Panc1 (cell line): ENCODE results near the gene HTT. TPM values are rescaled to one million over a fixed set of nuclear protein-coding genes. Genes with fewer than 3 reads are reported as not detected.
A peak's percentile ranks its signal among the peaks of the same experiment; 100 is the strongest.

ENCODE experiments used
- ATAC-seq: fragments of 200-7000 bp; cut with Tn5 transposase; 2 replicates; pipeline ENCODE4 v1.9.1; 2020; ENCODE audit warnings: mild to moderate bottlenecking, moderate library complexity
- BruUV-seq: library from RNA; stranded (reverse); fragments of 400-500 nt; replicated peaks from 2 replicates; lab custom pipeline; 2021; lab: Mats Ljungman, UMichigan
- CTCF ChIA-PET: fragments of 300-600 bp; sonication (Branson Sonifier 250); formaldehyde crosslinking; loops from one replicate; lab custom pipeline; 2022; ENCODE audit warnings: antibody characterized with exemption; lab: Charles Lee
- POLR2A ChIA-PET: fragments of 300-600 bp; sonication (Branson Sonifier 250); formaldehyde crosslinking; loops from one replicate; lab custom pipeline; 2022; ENCODE audit warnings: antibody characterized with exemption; lab: Charles Lee
- DNase-seq: peaks from one replicate; pipeline ENCODE4 v3.0.0-alpha.2; 2010; ENCODE audit warnings: low read depth, low spot score
- H3K27ac ChIP-seq: 2 replicates; pipeline ENCODE4 v1.5.1; 2011; ENCODE audit warnings: mild to moderate bottlenecking, low read length, inconsistent platforms
- H3K27me3 ChIP-seq: fragments of 200-500 bp; sonication (Bioruptor generic); 2 replicates; pipeline ENCODE4 v1.6.0; 2014; ENCODE audit warnings: low read length, inconsistent platforms; ENCODE audit not compliant: control insufficient read depth, insufficient read depth
- H3K36me3 ChIP-seq: fragments of 200-500 bp; sonication (Bioruptor generic); 2 replicates; pipeline ENCODE4 v1.5.1; 2014; ENCODE audit warnings: inconsistent platforms, mild to moderate bottlenecking, low read length, moderate library complexity; ENCODE audit not compliant: control insufficient read depth, insufficient read depth
- H3K4me1 ChIP-seq: 2 replicates; pipeline ENCODE4 v1.5.1; 2011; ENCODE audit warnings: inconsistent platforms, mild to moderate bottlenecking, low read length, moderate library complexity; ENCODE audit not compliant: control insufficient read depth, insufficient read depth
- H3K4me3 ChIP-seq, 2 experiments: 2 replicates each; pipeline ENCODE4 v1.5.1; 2011 to 2012; ENCODE audit warnings: low read depth in 2 of 2, low read length in 2 of 2, mild to moderate bottlenecking in 2 of 2, inconsistent platforms in 1 of 2, moderate library complexity in 1 of 2
- H3K9me3 ChIP-seq: fragments of 200-500 bp; sonication (Bioruptor generic); 2 replicates; pipeline ENCODE4 v1.5.1; 2014; ENCODE audit warnings: low read depth, mild to moderate bottlenecking, inconsistent platforms, low read length, moderate library complexity; ENCODE audit not compliant: control insufficient read depth, insufficient read depth
- POLR2AphosphoS5 ChIP-seq: IDR thresholded peaks from 2 replicates; pipeline ENCODE4 v1.6.1; 2012; ENCODE audit warnings: mild to moderate bottlenecking, low read depth, low read length, moderate library complexity
- SIN3A ChIP-seq: IDR thresholded peaks from 2 replicates; pipeline ENCODE4 v1.6.1; 2012; ENCODE audit warnings: low read depth, mild to moderate bottlenecking, low read length, moderate library complexity, borderline replicate concordance; ENCODE audit not compliant: insufficient read depth
- TCF7L2 ChIP-seq: IDR thresholded peaks from 2 replicates; pipeline ENCODE4 v1.6.1; 2011; ENCODE audit warnings: mild to moderate bottlenecking, low read depth, low read length, inconsistent platforms
- in situ Hi-C: cut with HindIII; loops from 2 replicates; pipeline ENCODE4 v1.10.0; 2016; ENCODE audit warnings: low sequenced_read_pairs, low pct_unique_long_range_greater_than_20kb
- intact Hi-C: fragments of 100-400 bp; cut with micrococcal nuclease; formaldehyde crosslinking; loops from one replicate; pipeline ENCODE4 v1.10.0; 2022; ENCODE audit not compliant: unreplicated experiment
- total RNA-seq: library from RNA; stranded (reverse); gene quantifications from one replicate; pipeline ENCODE4 v1.2.1, GENCODE V29; 2021; ENCODE audit not compliant: unreplicated experiment
- TF ChIP-seq, protein P1 (sequence below), 2 experiments: IDR thresholded peaks; 2 replicates each; pipeline ENCODE4 v1.6.1; 2011 to 2012; ENCODE audit warnings: low read depth in 2 of 2, control low read depth in 1 of 2, low read length in 1 of 2, mild to moderate bottlenecking in 1 of 2, moderate library complexity in 1 of 2; ENCODE audit not compliant: insufficient read depth in 1 of 2
- TF ChIP-seq, protein P2 (sequence below): fragments of 450-650 bp; IDR thresholded peaks from 2 replicates; pipeline ENCODE4 v1.5.1; 2017; ENCODE audit warnings: mild to moderate bottlenecking

The HTT gene
- total RNA-seq, 1 experiment from 2014 or later, result 24.7 TPM

DNA sequence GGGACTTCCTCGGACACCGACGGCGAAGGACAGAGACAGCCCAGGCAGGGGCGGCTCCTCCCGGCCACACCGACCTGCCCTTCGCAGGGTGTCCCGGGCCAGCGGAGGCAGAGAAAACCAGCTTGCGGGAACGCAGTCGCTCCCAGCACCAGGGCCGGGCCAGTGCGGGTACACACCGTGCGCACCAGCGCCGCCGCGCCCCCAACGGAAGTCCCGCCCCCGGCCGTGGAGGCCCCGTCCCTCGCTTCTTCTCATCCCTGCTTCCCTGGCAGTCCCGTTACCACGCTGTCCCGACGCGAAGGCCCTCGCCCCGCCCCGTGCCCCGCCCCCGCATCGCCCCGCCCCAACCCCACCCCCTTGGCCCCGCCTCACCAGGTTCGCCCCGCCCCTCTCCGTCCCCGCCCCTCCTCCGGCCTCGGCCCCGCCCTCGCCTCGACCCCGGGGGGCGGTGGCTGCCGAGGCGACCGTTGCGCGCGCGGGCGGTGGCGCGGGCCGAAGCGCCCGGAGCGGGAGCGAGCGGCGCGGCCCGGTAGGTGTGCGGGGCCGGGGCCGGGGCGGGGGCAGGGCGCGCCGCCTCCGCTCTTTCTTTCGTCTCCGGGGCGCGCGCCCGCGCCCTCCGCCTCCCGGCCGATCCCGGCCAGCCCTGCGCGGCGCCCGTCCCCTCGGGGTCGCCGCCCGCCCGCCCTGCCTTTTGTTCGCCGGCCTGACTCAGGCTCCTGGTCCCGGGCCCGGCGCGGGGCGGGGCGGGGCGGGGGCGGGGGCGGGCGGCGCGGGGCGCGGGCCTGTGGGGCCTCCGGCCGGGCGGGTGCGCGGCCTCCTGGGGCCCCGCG lies 218.3 kb downstream of the HTT start, which contains the start of gene RGS12:
Gene RGS12, plus strand, starts transcription at position 451 of the 830 bp plus-strand sequence. CDS start 23,150 bp downstream, outside the sequence.
- in situ Hi-C loops, result no loop called here
- no peaks in the 10 kb centered on the region for H3K27me3 ChIP-seq
- ChIA-PET CTCF (no interaction called here), POLR2A (no interaction called here)
- H3K36me3 ChIP-seq, result no peaks in the 10 kb centered on the region; the same call in 1 of the 2 replicates
- intact Hi-C loops, result no loop called here
- H3K27ac ChIP-seq, result peak within 1 kb of the TSS; percentile 86
- TF ChIP-seq POLR2AphosphoS5 (no peak), SIN3A (peak; percentile 78; the same call in 1 of the 2 replicates), TCF7L2 (no peak)
- TF ChIP-seq, protein P1, sequence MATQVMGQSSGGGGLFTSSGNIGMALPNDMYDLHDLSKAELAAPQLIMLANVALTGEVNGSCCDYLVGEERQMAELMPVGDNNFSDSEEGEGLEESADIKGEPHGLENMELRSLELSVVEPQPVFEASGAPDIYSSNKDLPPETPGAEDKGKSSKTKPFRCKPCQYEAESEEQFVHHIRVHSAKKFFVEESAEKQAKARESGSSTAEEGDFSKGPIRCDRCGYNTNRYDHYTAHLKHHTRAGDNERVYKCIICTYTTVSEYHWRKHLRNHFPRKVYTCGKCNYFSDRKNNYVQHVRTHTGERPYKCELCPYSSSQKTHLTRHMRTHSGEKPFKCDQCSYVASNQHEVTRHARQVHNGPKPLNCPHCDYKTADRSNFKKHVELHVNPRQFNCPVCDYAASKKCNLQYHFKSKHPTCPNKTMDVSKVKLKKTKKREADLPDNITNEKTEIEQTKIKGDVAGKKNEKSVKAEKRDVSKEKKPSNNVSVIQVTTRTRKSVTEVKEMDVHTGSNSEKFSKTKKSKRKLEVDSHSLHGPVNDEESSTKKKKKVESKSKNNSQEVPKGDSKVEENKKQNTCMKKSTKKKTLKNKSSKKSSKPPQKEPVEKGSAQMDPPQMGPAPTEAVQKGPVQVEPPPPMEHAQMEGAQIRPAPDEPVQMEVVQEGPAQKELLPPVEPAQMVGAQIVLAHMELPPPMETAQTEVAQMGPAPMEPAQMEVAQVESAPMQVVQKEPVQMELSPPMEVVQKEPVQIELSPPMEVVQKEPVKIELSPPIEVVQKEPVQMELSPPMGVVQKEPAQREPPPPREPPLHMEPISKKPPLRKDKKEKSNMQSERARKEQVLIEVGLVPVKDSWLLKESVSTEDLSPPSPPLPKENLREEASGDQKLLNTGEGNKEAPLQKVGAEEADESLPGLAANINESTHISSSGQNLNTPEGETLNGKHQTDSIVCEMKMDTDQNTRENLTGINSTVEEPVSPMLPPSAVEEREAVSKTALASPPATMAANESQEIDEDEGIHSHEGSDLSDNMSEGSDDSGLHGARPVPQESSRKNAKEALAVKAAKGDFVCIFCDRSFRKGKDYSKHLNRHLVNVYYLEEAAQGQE (IDR thresholded peaks at IDR 0.05; ENCODE audit: insufficient read depth in 1 of 2, low read depth in 2 of 2, low read length in 1 of 2), result no peak
- TF ChIP-seq, protein P2, sequence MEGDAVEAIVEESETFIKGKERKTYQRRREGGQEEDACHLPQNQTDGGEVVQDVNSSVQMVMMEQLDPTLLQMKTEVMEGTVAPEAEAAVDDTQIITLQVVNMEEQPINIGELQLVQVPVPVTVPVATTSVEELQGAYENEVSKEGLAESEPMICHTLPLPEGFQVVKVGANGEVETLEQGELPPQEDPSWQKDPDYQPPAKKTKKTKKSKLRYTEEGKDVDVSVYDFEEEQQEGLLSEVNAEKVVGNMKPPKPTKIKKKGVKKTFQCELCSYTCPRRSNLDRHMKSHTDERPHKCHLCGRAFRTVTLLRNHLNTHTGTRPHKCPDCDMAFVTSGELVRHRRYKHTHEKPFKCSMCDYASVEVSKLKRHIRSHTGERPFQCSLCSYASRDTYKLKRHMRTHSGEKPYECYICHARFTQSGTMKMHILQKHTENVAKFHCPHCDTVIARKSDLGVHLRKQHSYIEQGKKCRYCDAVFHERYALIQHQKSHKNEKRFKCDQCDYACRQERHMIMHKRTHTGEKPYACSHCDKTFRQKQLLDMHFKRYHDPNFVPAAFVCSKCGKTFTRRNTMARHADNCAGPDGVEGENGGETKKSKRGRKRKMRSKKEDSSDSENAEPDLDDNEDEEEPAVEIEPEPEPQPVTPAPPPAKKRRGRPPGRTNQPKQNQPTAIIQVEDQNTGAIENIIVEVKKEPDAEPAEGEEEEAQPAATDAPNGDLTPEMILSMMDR, result no peak
- DNase-seq, result peak; percentile 27
- no TSS peak for BruUV-seq
- H3K4me1 ChIP-seq, result peaks cover 6% of the 10 kb centered on the region; the same call in 1 of the 2 replicates
- ATAC-seq, result peak; percentile 99
- no peaks in the 10 kb centered on the region for H3K9me3 ChIP-seq
- H3K4me3 ChIP-seq, result peak within 1 kb of the TSS; percentile 69 to 71

Other genes with a start within 250 kb of the HTT start
- gene ADD1, start 230.8 kb upstream of the HTT start, total RNA-seq, result 158 TPM
- 32.9 TPM for gene NOP14, start 111.3 kb upstream of the HTT start, total RNA-seq
- gene GRK4, start 111.1 kb upstream of the HTT start, total RNA-seq, result 2.5 TPM
- not detected for gene HTT-AS, start 143 bp upstream of the HTT start, total RNA-seq
- 0.57 TPM for gene MSANTD1, start 174.5 kb downstream of the HTT start, total RNA-seq
- gene RGS12, start 218.3 kb downstream of the HTT start, total RNA-seq, result 24.3 TPM